GM19099 (cell line): ENCODE data around the gene GALM.
A peak's percentile ranks its signal among the peaks of the same experiment; 100 is the strongest.

ENCODE experiments used
- POLR2A ChIP-seq: IDR thresholded peaks from 3 replicates; pipeline ENCODE4 v1.6.1; 2011; ENCODE audit warnings: low read depth; ENCODE audit not compliant: insufficient read length; ENCODE audit errors: extremely low read depth

Gene GALM

DNA sequence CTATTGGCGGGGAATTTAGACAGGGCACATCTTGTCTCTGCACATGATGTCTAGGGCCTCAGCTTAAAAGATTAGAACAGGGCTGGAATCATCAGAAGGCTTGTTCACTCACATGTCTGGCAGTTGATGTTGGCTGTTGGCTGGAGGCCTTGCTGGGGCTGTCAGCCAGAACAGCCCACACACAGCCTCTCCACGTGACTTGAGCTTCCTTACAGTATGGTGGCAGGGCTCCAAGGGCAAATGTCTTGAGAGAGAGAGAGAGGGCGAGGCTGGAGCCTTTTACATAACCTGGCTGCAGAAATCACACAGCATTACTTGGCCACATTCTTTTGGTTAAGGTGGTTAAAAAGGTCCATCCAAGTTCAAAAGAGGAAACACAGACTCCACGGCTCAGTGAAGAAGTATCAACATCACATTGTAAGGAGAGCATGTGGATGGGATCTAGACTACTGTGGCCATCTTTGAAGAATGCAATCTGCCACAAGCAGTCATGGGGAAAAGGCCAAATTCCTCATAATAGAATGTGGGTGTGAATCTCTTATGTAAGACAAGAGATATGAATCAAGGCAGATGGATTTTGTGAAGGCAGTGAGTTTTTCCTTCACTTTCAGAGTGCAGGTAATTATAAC is 54.8 kb downstream of the GALM start:
- TF ChIP-seq POLR2A, result no peak

DNA sequence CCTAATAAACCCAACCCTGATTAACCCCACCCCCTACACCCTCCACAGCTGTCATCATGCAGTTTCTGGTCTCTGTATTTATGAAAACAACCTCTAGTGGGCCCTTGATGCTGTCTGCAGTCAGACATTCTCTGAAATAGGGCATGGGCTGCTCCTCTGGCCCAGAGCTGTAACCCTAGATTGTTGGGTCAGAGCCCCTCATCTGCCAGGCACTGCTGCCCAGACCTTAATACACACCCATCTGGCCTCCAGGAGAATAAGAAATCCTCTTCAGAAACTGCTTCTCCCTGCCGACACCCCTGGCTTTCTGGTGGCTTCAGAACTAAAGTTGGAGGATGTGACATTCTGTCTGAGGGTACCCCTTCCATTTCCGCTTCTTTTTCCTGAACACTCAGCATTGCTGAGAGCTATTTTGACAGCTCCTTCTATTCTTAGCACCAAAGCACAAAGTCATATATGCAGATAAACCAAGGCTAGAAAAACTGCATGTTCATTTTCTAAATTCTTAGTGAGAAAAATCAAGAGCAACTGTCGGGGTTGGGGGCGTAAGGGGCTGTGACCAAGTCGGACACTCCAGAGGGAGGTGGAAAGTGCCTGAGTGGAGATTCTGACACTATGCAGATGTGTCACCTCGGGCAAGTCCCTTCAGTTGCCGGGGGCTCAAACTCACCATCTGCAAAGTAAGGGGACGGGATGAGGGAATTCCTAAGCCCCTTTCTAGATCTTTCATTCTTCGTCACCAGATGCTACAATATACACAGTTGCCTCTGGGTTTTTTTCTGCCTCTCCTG is 56.6 kb downstream of the GALM start:
- no peak for TF ChIP-seq POLR2A

DNA sequence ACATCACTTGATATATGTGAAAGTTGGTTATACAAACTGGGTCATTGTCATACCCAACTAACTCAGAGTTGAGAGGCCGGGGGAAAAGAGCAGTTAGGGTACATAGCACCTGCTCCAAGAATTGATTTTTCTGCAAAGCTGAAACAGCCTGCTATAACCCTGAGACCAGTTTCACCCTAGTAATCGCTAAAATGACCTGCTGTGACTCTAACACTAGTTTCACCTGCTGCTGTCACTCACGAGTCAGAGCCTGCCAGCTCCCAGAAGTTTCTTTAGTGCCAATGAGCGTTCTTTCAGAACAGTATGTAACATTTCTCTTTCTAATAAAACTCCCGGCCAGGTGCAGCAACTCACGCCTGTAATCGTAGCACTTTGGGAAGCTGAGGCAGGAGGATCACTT is 57.3 kb downstream of the GALM start:
- TF ChIP-seq POLR2A, result no peak

DNA sequence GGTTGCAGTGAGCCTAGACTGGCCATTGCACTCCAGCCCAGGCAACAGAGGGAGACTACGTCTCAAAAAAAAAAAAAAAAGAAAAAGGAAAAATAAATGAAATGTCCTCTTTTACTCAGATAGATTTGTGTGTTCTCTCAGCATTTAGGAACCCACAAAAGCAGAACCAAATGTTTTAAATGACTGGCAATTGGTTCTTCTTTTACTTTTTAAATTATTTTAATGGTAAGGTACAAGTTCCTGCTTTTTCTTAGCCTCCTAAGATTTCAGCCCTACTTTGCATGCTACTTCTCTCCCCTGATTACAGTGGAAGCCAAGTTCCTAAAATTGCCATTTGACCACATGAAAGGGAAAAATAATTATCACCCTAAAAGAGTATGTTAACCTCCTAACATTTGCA is 61.7 kb downstream of the GALM start:
- TF ChIP-seq POLR2A, result no peak

DNA sequence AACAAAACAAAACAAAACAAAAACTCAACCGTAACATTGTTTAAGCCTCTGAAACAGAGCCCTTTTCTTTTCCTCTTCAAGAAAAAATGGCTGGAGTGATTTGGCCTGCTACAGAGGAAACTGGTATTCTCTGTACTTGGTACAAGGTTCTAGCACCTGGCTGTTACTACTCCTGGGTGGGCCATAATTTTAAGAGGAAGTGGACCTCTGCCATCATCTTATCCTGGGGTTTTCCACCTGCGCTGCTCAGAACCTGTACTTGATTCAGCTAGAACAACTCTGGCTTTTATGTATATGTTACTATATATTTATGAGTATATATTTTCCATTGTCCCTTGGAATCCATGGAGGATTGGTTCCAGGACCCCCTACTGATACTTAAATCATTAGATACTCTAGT is 62.8 kb downstream of the GALM start:
- TF ChIP-seq POLR2A, result no peak

DNA sequence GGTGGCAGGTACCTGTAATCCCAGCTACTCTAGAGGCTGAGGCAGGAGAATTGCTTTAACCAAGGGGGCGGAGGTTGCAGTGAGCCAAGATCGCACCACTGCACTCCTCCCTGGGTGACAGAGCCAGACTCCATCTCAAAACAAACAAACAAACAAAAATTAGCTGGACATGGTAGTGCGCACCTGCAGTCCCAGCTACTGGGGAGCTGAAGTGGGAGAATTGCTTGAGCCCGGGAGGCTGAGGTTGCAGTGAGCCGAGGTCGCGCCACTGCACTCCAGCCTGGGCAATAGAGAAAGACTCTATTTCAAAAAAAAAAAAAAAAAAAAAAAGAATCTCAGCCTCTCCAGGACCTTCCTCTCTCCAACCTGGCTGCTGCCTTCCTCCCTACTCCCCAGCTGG is 65.2 kb downstream of the GALM start:
- no peak for TF ChIP-seq POLR2A

DNA sequence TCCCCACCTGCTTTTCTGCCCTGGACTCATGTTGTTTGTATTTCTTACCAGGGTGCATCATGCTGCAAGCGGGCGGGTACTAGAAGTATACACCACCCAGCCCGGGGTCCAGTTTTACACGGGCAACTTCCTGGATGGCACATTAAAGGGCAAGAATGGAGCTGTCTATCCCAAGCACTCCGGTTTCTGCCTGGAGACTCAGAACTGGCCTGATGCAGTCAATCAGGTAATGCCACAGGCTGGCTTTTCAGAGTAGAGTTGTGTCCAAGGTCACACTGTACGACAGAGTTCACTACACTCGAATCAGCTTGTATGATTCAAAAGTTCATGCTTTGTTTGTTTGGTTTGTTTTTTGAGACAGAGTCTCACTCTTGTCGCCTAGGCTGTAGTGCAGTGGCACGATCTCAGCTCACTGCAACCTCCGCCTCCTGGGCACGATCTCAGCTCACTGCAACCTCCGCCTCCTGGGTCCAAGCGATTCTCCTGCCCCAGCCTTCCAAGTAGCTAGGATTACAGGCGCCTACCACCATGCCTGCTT is 65.8 kb downstream of the GALM start:
- TF ChIP-seq POLR2A, result no peak

DNA sequence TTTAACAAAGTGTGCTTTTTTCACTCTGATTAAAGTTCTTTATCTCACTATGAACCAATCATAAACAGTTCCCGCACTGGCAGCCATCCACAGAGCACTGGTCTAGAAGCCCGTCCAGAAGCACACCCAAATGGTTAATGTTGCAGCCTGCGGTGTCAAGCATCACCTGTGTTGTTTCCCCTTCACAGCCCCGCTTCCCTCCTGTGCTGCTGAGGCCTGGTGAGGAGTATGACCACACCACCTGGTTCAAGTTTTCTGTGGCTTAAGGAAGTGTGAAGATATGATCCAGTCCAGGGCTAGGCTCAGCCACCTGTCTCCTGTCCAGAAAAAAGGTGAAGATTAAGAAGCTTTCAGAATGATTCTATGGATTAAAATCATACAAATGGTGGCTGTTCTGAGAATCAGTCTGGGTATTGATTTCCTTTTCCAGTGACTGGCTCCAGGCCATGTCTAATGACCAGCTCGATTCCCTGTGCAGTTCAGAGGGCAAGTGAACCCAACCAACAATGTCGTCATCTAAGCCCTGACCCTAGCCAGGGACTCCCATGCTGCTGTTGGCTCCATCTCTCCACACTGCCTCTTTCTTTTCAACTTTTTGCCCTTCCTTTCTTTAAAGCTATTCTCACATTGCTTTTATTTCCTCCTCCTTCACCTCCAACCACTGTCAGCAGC is 67.5 kb downstream of the GALM start:
- no peak for TF ChIP-seq POLR2A

DNA sequence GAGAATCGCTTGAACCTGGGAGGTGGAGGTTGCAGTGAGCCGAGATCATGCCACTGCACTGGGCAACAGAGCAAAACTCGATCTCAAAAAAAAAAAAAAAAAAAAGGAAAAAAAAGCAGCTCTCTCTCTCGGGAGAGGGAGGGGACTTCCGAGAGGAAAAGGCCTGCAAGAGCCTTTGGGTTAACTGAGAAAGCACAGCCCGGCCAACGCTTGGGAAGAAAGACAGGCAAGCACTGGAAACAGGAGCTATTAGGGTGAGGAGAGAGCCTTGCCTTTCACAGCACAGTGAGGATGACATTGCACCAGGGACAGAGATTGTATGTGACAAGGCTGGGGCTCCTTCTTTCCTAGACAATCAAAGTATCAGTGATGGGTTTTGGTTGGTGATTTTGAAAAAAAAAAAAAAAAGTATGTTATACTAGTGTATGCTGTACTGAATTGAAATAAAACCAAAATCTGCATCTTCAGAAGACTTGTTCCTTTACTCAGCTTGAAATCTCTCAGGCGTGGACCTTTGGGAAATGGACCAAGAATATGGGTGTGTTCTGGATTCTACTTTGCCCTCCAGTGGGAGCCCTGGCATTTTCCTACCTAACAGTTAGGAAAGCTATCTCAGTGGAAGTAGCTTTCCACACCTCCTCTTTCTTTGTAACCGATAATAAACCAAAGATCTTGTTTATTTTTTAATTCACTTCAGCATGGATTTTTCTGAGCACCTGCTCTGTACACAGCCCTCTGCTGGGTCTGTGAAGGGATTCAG is 68.6 kb downstream of the GALM start:
- TF ChIP-seq POLR2A, result no peak

DNA sequence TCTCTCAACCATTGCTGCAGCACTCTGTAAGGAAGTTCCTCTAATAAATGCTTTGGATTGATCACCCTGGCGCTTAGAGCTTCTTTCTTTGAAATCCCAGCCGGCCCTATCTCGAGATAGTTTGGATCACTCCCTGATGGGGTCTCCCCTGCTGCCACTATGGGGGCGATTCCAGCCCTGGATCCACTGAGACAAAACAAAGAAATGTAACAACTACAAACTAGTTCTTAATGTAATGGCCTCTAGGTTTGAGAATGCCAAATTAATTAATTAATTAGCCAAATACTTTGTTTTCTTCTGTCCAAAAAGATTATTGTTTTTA is 70.0 kb downstream of the GALM start:
- no peak for TF ChIP-seq POLR2A

DNA sequence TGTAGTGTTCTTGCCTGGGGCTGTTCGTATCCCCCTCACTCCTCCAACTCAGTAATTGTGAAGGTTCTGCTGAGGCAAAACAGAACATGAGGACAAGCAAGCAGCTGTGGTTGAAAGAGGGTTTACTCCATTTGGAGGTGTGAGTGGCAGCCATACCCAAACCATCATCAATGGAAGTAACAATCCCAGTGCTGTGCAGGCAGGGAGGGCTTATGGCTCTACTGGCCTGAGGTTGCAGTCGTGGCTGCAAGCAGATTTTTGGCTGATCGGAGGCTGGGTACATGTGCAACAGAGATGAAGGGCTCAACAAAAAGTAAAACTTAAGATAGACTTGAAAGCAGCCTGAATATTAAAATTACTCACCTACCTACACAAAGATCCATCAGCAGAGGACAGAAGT is 72.0 kb downstream of the GALM start:
- no peak for TF ChIP-seq POLR2A

DNA sequence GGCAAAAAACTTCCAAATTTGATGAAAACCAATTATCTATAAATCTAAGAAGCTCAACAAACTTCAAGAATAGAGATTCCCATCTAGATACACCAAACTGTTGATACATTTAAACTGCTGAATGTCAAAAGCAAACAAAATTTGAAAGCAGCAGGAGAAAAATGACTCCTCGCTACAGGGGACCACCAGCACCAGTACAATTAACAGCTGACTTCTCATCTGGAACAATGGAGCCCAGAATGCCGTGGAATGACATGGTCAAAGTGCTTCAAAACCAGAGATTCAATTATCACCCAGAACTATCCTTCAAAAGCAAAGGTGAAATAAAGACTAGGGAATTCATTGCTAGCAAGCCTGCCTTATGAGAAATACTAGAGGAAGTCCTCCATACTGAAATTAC is 73.6 kb downstream of the GALM start:
- TF ChIP-seq POLR2A, result no peak

DNA sequence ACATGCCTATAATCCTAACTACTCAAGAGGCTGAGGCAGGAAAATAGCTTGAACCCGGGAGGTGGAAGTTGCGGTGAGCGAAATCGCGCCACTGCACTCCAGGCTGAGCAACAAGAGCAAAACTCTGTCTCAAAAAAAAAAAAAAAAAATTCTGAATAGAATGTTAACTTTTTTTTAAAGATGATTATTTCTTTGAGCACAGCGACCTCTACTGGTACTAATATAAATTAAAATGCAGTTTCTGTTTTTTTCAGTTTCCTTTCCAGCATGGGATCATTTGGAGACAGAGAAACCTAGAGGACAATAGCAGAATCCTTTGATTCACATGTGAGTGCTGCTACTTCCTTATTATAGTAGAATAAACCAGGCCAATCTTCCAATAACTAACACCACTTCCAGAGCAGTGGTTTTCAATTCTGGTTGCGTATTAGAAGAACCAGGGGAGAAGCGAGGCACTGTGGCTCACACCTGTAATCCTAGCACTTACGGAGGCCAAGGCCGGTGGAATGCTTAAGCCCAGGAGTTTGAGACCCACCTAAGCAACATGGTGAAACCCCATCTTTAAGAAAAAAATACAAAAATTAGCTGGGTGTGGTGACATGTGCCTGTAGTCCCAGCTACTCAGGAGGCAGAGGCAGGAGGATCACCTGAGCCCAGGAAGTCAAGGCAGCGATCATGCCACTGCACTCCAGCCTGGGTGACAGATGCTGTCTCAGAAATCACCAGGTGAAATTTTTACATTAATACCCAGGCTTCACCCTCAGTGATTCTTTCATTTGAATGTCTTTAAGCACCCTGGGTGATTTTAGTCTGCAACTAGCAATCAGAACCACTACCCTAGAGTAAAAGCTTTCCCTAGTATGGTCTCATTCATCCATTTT is 75.2 kb downstream of the GALM start:
- peak; percentile 9 for TF ChIP-seq POLR2A

DNA sequence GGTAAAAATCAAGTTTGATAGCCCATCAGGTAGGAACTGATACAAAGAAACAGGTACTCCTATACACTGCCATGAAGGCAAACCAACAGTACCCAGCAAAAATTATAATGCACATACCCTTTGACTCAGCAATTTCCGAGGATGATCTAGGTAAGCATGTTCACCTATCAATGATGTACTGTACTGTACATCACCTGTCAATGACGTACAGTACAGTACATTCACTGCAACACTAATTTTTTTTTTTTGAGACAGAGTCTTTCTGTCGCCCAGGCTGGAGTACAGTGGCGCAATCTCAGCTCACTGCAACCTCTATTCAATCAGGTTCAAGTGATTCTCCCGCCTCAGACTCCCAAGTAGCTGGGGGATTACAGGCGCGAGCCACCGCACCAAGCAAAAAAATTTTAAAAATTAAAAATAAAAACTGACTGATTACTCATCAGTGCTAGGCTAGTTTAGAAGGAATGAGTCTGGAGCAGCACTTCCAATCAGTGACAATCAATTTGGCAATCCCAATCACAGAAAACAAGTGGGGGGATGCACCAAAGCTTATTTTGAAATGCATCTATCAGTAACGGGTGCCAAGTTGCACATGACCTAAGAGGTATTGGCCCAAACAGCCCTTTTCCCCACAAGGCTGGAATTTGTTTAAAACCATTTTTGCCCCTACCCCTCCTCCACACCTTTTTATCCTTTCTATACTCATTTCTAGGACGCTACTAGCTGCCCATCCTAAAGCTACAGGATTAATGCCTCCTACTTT is 77.1 kb downstream of the GALM start:
- no peak for TF ChIP-seq POLR2A

DNA sequence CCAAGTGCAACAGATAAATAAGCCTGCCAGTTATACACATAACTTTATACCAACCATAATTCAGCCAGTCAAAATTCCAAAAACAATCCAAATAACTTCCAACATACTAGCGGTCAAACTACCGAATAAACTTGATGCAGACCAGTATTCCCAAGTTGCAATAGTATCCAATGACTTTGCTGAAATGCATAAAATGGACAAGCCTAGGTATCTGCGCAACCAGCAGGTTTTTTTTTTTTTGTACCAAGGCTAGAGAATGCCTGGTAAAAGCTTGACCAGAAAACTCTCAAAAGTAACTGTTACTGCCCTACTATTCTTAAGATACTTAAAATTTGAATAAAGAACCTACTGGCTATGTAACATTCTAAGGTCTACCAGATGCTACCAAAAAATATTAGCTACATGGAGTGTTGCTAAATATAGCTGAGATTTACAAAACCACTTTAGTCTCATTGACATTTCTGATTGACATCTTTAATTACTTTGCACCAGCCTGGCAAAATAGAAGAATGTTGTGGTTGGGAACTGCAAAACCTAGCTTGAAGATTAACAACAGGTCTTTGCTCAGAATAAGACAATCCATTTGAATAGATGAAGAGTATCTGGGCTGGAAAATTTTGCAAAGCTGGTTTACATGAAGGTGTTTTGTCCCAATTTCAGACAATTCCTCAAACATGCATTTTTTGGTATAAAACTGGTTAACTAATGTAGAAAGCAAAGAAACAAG is 77.9 kb downstream of the GALM start:
- TF ChIP-seq POLR2A, result peak; percentile 29
